ENCODE measurements around the gene KIF23.

Gene KIF23

DNA sequence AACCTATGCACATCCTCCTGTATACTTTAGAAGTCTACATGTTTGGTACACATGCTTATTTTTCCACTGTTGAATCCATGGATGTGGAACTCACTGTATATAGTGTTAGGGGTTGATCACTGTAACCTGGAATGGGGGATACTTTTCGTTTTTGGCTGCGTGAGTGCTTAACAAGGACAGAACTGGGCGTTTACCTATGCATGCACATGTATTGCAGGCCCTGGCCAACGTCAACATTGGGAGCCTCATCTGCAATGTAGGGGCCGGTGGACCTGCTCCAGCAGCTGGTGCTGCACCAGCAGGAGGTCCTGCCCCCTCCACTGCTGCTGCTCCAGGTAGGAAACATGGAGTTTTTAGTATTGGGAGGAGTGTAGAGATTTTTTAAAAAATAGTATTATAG lies 40.8 kb downstream of the KIF23 start:
- H3K27me3 ChIP-seq (ENCODE audit: insufficient read depth, low read depth, severe bottlenecking): no peaks in the 10 kb centered on the region
- no peak for DNase-seq
- no peaks in the 10 kb centered on the region for H3K9me3 ChIP-seq (ENCODE audit: severe bottlenecking)
- TF ChIP-seq, protein P1, sequence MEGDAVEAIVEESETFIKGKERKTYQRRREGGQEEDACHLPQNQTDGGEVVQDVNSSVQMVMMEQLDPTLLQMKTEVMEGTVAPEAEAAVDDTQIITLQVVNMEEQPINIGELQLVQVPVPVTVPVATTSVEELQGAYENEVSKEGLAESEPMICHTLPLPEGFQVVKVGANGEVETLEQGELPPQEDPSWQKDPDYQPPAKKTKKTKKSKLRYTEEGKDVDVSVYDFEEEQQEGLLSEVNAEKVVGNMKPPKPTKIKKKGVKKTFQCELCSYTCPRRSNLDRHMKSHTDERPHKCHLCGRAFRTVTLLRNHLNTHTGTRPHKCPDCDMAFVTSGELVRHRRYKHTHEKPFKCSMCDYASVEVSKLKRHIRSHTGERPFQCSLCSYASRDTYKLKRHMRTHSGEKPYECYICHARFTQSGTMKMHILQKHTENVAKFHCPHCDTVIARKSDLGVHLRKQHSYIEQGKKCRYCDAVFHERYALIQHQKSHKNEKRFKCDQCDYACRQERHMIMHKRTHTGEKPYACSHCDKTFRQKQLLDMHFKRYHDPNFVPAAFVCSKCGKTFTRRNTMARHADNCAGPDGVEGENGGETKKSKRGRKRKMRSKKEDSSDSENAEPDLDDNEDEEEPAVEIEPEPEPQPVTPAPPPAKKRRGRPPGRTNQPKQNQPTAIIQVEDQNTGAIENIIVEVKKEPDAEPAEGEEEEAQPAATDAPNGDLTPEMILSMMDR (IDR thresholded peaks at IDR 0.05; ENCODE audit: low read depth, low read length): no peak
- peaks cover 47% of the 10 kb centered on the region for H3K36me3 ChIP-seq
- H3K4me3 ChIP-seq (ENCODE audit: low read depth, low read length): no peak overlapping the region
- H3K27ac ChIP-seq: no peak overlapping the region

DNA sequence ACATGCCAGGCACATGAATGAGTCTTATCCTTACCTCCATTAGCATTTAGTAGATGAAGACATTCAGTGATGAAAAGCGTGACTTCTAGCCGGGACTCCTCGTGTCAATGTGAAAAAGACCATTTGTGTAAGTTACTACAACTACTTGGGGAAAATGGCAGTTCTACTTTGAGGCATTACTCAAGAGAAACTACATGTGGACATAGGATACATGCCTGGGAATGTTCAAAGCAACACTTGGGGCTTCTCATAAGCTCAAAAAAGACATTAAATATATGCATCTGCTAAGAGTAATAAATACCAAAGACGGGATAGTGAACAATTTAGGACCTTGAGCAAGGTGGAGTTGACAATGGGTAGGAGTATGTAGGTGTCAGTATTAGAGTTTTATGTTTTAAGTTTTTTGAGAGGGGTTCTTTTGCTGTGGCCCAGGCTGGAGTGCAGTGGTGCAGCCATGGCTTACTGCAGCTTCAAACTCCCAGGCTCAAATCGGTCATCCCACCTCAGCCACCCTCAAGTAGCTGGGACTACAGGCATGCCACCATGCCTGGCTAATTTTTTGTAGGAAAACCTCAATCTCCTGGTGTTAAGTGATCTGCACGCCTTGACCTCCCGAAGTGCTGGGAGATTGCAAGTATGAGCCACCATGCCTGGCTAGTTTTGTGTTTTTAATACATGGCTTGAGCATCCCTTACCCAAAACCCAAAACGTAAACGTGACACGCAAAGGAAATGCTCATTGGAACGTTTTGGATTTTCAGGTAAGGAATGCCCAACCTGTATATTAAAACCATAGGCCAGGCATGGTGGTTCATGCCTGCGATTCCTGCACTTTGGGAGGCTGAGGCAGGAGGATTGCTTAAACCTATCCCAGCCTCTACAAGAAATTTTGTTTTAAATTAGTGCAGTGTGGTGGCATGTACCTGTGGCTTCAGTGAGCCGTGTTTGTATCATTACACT lies 42.3 kb downstream of the KIF23 start:
- Histone ChIP-seq H3K27me3 (ENCODE audit: insufficient read depth, low read depth, severe bottlenecking) (no peaks in the 10 kb centered on the region), H3K9me3 (ENCODE audit: severe bottlenecking) (no peaks in the 10 kb centered on the region), H3K27ac (no peak overlapping the region), H3K36me3 (peaks cover 47% of the 10 kb centered on the region), H3K4me3 (ENCODE audit: low read depth, low read length) (no peak overlapping the region)
- DNase-seq: no peak
- TF ChIP-seq, protein P1 (IDR thresholded peaks at IDR 0.05; ENCODE audit: low read depth, low read length): no peak

DNA sequence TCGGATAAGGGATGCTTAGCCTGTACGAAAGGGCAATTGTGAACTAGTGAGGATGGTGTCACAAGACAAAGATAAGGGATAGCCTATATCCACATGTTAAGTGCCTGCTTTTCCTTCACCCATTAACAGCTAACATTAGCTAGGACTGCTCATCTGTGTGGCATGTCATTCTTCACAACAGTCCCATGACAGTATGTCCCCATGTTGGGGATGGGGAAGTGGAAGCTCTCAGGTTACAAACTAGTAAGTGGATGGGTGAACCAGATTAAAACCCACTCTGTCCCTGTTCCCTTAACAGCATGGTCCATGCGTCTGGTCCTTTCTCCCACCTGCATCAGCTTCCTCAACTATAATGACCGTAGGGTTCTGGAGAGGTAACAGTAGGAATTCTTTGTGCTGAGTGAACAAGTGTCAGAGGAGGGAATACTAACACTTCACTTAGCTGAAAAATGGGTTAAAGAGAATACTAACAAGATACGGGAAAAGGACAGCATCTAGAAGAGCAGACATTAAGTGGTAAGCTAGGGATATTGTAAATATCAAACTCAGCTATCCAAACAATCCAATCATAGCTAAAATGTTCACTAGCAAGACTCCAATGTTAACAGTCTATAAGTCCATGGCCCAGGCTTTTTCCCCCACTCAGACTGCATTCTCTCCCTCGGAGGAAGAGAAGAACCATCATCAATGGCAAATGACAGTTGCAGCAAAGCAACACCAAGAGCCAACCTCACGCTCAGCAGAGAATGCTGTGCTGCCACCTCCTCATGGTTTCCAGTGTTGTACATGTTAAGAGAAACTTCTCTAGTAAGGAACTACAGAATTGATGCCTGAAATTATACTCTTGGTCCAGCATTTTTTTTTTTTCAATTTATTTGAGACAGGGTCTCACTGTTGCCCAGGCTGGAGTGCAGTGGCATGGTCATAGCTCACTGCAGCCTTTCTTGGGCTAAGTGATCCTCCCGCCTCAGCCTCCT lies 43.4 kb downstream of the KIF23 start:
- no peak for DNase-seq
- Histone ChIP-seq H3K36me3 (peaks cover 47% of the 10 kb centered on the region), H3K4me3 (ENCODE audit: low read depth, low read length) (no peak overlapping the region), H3K27me3 (ENCODE audit: insufficient read depth, low read depth, severe bottlenecking) (no peaks in the 10 kb centered on the region), H3K27ac (no peak overlapping the region), H3K9me3 (ENCODE audit: severe bottlenecking) (no peaks in the 10 kb centered on the region)
- TF ChIP-seq, protein P1 (IDR thresholded peaks at IDR 0.05; ENCODE audit: low read depth, low read length): no peak

DNA sequence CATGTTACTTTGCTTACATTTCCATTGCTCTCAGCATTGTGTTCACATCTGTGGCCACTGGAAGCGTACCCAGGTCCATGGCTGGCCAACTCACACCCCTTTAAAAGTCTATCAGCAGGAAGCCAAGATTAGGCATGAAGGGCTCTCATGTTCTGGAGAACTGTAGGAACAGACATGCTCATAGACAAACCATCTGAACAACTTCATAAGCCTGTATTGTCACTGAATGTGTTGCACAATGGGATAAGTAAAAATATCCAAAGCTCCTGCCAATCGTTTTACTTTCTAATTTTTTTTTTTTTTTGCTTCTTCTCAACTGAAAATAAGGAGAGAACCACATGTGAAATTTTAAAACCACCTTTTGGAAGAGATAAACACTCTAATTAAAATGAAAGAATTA lies 44.9 kb downstream of the KIF23 start:
- TF ChIP-seq, protein P1 (IDR thresholded peaks at IDR 0.05; ENCODE audit: low read depth, low read length): no peak
- Histone ChIP-seq H3K27me3 (ENCODE audit: insufficient read depth, low read depth, severe bottlenecking) (no peaks in the 10 kb centered on the region), H3K4me3 (ENCODE audit: low read depth, low read length) (no peak overlapping the region), H3K9me3 (ENCODE audit: severe bottlenecking) (no peaks in the 10 kb centered on the region), H3K27ac (no peak overlapping the region), H3K36me3 (peaks cover 33% of the 10 kb centered on the region)
- no peak for DNase-seq

DNA sequence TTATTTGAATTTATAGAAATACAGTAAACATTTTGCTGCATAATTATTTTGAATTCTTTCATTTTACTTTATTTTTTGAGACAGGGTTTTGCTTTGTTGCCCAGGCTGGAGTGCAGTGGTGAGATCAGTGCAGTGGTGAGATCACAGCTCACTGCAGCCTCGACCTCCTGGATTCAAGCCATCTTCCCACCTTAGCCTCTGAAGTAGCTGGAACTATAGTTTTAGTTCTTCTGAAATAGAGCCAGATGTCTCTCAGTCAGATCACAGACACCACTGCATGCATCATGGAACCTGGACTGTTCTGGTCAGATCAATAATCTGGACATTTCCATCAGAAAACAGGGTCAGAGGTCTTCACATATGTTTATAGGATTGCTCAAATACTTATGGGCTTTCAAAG lies 46.3 kb downstream of the KIF23 start:
- Histone ChIP-seq H3K27ac (no peak overlapping the region), H3K27me3 (ENCODE audit: insufficient read depth, low read depth, severe bottlenecking) (no peaks in the 10 kb centered on the region), H3K9me3 (ENCODE audit: severe bottlenecking) (no peaks in the 10 kb centered on the region), H3K4me3 (ENCODE audit: low read depth, low read length) (no peak overlapping the region), H3K36me3 (peaks cover 19% of the 10 kb centered on the region)
- TF ChIP-seq, protein P1 (IDR thresholded peaks at IDR 0.05; ENCODE audit: low read depth, low read length): no peak
- no peak for DNase-seq

Measured in WERI-Rb-1 (cell line).